HG02884 (cell line): ENCODE data around the gene KDM2A.
A peak's percentile ranks its signal among the peaks of the same experiment; 100 is the strongest.
"Not testable (repeated sequence)": the region's sequence is repeated elsewhere in the genome, so short reads cannot be mapped to it uniquely, and the experiment has no call there.

ENCODE experiments used
- ATAC-seq: cut with Tn5 transposase; IDR thresholded peaks from one replicate; pipeline ENCODE4 v1.9.1; 2021; ENCODE audit warnings: mild to moderate bottlenecking, moderate library complexity; ENCODE audit not compliant: unreplicated experiment

Gene KDM2A

DNA sequence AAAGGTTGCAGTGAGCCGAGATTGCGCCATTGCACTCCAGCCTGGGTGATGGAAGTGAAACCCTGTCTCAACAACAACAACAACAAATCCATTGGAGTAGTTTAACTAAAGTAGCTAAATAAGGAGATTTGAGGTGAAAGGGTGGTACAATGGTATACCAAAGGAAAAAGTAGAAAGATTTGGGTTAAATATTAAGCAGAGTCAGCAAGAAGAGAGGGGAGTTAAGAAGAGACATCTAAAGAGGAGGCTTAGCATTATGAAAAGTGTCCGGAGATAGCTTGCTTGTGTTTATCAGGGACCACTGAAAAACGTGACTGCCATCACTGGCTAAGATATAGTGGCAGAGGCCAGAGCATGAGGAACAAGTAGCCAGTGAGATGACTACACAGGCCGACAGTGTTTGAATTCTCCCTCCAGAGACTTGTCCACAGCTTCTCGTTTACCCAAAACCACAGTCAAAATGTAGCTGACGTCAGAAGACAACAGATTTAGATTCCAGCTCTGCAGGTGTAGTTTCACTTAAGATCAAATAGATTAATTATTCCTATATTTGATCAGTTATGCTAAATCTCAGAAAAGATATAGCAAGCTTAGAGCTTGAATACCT is 114.6 kb downstream of the KDM2A start:
- no peak for ATAC-seq

GRCh38 chr11:67234571-67234970 is 115.5 kb downstream of the KDM2A start:
- ATAC-seq: not testable (repeated sequence)

GRCh38 chr11:67237574-67237973 is 118.5 kb downstream of the KDM2A start:
- ATAC-seq: no peak

DNA sequence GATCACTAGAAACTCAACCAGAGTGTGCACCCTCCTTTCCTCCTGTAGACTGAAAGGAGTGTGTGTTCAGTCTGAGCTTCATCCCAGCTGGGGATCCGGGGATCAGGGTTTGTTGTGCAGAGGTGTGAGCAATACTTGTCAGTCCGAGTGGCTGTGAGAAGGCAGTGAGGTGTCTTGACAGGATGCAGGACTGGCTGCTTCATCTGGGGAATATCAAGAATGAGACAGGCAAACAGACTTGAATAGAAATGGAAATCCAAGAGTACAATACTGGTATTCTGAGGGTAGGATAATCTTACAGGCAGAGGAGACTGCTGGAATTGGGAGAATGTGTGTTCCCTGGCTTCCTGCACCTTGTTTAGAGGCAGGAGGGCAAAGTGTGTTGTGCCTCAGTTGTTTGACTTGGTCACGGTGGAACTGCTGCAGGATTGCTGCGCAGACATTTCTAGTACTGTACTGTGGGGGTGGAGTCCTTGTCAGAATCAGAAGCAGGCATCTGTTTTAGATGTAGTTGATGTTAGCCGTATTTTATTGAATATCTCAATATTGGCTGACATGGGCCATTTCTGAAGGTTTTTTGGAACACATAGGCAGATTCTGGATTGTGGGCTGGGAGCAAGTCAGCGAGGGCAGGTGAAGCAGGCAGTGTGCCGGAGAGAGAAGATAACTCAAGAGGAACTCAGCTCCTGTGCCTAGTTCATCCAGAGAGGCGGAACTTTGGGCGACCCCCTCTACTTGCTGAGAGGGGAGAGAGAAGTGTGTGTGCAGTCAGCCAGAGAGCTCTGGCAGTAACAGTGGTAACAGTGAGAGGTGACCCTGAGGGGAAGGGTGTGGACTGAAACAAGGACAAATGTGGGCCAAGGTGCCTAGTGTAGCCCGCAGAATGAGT is 120.1 kb downstream of the KDM2A start:
- no peak for ATAC-seq

DNA sequence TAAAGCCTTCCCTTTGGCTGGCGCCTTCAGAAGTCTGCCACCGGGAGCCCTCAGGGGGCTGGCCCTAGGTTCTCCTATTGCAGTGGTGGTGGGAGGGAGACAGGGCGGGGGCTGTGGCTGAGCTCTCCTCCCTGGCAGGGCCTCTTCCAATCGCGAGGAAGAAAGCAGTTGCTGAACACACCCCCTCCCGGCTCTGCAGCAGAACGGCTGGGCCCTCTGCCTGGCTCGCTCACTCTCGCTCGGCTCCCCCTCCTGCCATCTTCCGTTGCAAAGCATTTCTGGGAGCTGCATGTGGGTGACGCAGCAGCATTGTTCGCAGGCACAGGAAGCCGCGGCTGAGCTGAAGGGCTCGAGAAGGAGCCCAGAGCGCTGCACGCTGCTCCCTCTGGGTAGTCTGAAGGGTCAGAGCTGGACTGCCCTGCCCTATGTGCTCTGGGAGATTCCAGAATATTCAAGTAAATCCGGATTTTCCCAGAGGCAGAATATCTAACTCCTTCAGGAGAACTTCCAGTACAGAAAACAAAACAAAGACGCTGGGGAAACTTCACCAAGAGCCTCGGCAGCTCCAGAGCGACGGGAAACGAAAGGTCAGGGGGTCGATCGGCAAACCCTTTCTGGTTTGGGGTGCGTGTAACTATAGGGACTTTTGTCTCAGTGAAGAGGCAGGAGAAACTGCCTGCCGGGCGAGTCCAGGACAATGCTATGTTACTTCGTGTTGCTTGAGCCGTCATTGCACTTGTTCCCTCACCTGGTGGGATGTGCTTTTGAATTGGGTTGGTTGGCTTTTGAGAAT is 120.9 kb downstream of the KDM2A start:
- ATAC-seq: peak; percentile 74

GRCh38 chr11:67240576-67241389 is 121.7 kb downstream of the KDM2A start:
- no peak for ATAC-seq

DNA sequence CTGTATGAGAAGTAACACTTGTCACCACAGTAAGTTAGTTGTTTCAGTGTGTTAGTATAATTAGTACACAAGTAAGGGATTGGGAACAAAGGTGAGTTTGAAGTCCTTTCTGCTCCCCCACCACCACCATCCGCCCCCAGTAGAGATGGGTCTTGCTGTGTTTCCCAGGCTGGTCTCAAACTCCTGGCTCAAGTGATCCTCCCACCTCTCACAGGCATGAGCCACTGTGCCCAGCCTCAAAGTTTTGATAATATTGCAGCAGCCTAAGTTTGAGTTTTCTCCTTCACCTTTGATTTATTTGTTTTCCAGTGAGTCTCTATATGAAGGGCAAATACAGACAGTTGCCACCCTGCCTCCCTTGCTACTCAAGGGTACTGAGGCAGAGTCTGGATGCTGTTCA is 123.5 kb downstream of the KDM2A start:
- no peak for ATAC-seq

DNA sequence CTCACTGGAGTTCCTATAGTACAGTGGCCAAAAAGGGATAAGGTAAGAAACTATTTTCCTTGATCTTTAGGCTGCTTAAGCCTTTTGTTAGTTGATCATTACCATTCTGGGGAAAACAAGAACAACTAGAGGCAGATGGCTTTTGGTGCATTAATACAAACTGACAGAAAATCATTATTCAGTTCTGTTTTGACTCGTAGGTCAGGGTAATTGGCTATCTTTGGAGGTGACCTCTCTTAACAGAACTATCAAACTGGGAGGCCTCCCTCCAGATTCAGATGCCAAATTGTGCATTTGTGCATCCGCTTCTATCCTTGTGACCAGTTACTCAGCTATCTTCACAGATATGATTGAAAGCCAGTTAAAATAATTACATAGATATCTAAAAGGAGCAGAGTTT is 124.0 kb downstream of the KDM2A start:
- ATAC-seq: no peak

GRCh38 chr11:67245046-67245445 is 126.0 kb downstream of the KDM2A start:
- no peak for ATAC-seq

DNA sequence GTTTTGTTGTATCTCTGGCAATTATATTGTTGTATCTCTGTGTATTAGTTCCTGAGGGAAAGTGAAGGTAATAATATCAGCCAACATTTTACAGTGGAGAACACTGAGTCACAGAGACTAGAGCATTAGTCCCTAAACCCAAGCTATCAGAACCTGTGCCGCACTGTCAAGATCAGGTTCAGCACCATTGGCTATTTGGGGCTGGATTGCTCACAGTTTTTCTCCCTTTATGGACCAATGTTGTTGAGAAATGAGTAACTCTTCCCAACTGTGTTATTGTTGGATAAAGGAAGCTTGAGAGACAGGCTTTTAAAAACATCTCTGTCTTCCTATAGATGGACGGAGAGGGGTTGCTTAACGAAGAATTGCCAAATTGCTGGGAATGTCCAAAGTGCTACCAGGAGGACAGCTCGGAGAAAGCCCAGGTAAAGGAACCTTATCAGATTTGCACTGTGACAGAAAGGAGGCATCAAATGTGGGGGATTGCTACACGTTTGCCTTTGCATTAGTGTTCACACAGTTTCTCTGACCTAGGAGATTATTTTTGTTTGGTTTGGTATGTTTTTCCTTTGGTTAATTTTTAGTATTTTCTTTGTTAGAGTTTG is 129.0 kb downstream of the KDM2A start:
- ATAC-seq: no peak

- ATAC-seq: no peak
Observed at GRCh38 chr11:67248653-67249052, 129.6 kb downstream of the KDM2A start.

DNA sequence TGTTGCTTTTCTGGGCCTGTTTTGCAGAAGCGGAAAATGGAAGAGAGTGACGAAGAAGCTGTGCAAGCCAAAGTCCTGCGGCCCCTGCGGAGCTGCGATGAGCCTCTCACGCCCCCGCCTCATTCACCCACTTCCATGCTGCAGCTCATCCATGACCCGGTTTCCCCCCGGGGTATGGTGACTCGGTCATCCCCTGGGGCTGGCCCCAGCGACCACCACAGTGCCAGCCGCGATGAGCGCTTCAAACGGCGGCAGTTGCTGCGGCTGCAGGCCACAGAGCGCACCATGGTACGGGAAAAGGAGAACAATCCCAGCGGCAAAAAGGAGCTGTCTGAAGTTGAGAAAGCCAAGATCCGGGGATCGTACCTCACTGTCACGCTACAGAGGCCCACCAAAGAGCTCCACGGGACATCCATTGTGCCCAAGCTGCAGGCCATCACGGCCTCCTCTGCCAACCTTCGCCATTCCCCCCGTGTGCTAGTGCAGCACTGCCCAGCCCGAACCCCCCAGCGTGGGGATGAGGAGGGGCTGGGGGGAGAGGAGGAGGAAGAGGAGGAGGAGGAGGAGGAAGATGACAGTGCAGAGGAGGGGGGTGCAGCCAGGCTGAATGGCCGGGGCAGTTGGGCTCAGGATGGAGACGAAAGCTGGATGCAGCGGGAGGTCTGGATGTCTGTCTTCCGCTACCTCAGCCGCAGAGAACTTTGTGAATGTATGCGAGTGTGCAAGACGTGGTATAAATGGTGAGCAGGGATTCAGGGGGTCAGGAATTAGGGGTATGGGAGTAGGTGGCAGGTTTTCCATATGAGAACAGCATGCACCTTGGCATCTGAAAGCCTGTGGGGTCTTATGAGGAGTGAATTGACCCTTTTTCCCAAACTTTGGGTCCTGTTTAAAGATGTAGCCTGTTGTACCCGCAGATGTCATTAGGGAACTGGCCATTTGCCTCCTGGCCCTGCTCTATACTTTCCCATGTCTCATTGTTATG is 131.3 kb downstream of the KDM2A start:
- no peak for ATAC-seq

- no peak for ATAC-seq
Observed at GRCh38 chr11:67251841-67252240, 132.8 kb downstream of the KDM2A start.

DNA sequence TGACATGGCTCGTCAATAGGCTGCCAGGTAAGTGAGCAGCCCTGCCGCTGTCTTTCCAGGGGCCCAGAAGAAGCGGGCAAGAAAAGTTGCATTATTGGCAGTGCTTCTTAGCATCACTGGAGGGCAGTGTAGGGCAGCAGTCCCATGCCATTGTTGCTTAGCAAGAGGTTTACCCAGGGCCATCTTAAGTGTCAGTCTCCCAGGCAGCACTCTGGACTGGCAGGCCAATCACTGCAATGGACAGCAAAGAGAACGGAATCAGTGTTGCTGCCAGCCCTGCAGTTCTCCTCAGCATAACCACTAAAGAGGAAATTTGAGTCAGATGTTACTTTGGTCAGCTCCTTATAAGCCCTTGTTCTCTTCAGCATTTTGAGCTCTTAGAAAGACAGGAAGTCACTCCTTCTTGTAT is 133.8 kb downstream of the KDM2A start:
- no peak for ATAC-seq

DNA sequence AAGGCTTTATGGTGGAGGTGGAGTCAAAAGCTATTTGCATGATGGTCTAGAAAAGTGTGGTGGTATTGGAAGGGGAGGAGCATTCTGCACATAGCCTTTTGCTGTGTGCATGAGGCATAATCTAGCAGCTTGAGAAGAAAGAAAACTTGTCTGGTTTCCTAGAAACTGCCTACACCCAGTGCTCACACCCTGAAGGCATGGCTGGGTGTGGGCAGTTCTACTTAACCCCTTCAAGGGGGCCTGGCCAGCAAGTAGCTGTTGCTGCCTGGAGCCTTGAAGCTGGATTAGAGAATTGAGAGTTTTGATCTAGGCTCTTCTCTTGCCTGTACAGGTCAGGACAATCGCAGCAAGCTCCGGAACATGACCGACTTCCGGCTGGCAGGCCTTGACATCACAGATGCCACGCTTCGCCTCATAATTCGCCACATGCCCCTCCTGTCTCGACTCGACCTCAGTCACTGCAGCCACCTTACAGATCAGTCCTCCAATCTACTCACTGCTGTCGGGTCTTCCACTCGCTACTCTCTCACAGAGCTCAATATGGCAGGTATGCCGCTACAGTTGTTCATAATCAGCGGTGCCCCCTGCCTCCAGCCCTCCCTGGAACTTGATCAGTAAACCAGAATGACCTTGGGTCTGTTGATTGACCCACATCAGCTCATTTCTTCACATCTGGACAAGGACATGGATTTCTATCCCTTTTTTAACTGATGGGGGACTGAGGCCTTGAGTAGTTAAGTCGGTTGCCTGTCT is 135.0 kb downstream of the KDM2A start:
- no peak for ATAC-seq

DNA sequence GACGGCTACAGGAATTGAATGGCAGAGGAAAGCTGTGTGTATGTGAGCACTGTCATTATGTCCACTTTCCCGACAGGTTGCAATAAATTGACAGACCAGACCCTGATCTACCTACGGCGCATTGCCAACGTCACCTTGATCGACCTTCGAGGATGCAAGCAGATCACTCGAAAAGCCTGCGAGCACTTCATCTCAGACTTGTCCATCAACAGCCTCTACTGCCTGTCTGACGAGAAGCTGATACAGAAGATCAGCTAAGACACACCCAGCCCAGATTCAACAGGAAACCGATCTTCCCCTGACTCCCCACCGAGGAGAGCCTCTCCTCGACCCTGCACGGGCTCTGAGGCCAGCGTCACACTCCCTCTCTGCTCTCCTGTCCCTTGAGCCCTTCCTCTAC is 135.7 kb downstream of the KDM2A start:
- no peak for ATAC-seq

GRCh38 chr11:67255353-67255752 is 136.3 kb downstream of the KDM2A start:
- no peak for ATAC-seq

DNA sequence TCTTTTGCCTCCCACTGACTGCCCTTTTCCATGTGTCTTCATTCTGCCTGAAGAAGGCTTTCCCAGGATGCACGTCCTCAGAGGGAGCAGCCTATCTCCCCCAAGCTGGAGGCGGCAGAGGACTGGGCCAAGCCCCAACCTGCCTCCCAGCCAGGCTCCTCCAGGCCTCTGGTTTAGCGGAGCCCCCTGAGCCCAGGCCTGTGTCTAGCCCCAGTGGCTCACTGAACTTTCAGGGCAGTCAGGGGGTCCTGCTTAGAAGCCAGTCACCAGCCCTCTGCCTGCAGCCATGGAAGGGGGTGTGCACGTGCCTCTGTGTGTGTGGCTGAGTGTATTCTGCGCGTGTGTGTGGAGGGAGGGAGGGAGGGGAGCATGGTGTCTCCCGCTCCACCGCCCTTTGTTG is 136.8 kb downstream of the KDM2A start:
- no peak for ATAC-seq
